GM23248 (cell line): ENCODE measurements around the gene SYT3.

Experiments
- EZH2 ChIP-seq: fragments of 200-600 bp; sonication (generic); IDR thresholded peaks from 2 replicates; pipeline ENCODE4 v1.6.1; 2018; ENCODE audit warnings: antibody characterized with exemption, mild to moderate bottlenecking; ENCODE audit not compliant: insufficient read depth, poor library complexity, severe bottlenecking
- EZH2phosphoT487 ChIP-seq: fragments of 200-600 bp; sonication (generic); IDR thresholded peaks from 2 replicates; pipeline ENCODE4 v1.6.1; 2018; ENCODE audit warnings: antibody characterized with exemption, moderate library complexity, mild to moderate bottlenecking, low read depth; ENCODE audit not compliant: insufficient read depth

- no peak for TF ChIP-seq EZH2phosphoT487
- no peak for TF ChIP-seq EZH2
Observed at GRCh38 chr19:50607388-50607787, 32.3 kb downstream of the SYT3 start.
